SIG-M5 (cell line): ENCODE measurements around the gene LDHD.

Experiments used
- DNase-seq: peaks from one replicate; lab custom pipeline; 2025; lab: John Stamatoyannopoulos, UW

The LDHD gene

GRCh38 chr16:75079346-75079926, 37.1 kb downstream of the LDHD start:
- no peak for DNase-seq

DNA sequence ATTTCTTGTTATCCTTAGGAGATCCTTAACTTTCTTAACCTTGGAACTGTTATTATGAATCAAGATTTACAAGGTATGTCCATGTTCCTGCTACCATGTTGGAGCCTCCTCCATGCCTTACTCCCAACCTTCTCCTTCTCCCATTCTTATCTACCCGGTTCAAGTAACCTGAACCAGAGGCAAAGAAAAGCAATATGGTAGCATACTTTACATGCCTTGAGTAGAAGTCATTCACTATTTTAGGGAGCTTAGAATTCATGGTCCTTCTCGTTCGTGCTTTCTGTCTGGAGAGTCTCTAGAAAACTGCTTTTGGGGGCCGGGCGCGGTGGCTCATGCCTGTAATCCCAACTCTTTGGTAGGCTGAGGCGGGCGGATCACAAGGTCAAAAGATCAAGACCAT, 37.7 kb downstream of the LDHD start:
- no peak for DNase-seq

DNA sequence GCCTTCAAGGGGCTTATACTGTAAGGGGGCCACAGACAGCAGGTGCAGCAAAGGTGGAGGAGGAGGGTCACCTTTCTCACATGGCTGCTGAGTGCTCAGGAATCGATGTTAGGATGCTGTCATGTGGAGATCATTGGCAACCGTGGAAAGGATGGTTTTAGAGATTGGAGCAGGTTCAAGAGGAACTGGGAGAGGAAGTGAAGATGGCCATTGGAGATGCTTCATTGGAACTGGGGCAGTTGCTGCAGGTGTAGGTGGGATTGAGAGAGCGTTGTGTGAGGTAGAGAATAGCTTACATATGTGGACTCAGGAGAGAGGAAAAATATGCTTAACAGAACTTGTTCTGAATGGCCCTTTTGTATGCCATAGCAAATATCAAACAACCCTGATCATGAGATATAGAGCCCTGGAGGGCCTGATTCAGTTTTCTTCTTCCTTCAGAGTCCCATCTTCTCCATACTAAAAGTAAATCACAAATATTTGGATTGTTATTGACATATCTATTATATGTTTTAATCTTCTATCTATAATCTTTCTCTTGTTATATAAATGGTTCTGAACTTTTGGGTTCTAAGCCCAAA, 40.8 kb downstream of the LDHD start:
- no peak for DNase-seq

GRCh38 chr16:75074920-75075687, 41.5 kb downstream of the LDHD start:
- DNase-seq, result peak; percentile 52

- DNase-seq, result no peak
Observed at GRCh38 chr16:75074304-75074793, 42.2 kb downstream of the LDHD start.

GRCh38 chr16:75073545-75074303, 42.9 kb downstream of the LDHD start:
- no peak for DNase-seq

DNA sequence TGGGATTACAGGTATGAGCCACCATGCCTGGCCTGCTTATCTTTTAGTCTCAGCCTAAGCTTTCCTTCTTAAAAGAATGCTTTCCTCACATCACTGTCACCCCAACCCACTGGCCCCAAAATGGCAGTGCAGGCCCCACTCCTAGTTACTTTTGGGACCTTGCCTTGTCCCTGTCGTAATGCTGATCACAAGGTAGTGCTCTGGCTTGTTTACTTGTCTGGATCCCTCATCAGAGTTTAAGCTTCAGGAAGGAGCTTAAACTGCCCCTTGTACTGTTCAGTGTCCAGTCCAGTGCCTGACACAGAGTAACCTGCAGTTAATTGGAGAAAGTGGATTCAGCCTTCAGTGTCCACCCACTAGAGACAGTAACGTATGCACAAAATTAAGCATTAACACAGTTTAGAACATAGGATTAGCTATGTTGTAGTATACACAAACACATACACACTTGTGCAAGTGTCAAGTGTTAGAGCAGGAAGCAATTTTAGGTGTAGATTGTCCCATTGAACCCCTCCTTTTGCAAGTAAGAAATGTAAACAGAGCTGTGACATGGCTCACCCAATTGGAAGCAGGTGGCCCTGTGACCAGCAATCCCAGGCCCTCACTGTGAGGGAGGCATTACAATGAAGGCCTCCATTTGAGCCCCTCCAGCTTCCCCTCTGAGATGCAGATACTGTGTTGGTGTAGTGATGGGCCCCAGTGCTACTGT, 44.2 kb downstream of the LDHD start:
- DNase-seq, result no peak

DNA sequence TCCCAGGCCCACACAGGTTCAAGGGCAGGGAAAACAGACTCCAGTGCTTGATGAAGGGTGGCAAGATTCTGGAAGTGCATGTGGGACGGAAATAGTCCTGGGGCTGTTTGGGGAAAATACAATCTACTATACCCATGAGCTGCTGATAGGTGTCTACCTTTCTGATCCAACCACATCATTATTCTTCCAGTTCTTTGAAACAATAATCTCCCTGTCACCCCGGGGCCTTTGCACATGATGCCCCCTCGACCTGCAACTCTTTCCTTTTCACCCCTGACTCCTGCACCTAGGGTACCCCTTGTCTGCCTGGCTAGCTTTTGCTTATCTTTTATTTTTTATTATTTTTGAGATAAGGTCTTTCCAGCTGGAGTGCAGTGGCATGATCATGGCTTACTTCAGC, 45.0 kb downstream of the LDHD start:
- DNase-seq, result no peak

- no peak for DNase-seq
Observed at GRCh38 chr16:75070012-75070841, 46.4 kb downstream of the LDHD start.

DNA sequence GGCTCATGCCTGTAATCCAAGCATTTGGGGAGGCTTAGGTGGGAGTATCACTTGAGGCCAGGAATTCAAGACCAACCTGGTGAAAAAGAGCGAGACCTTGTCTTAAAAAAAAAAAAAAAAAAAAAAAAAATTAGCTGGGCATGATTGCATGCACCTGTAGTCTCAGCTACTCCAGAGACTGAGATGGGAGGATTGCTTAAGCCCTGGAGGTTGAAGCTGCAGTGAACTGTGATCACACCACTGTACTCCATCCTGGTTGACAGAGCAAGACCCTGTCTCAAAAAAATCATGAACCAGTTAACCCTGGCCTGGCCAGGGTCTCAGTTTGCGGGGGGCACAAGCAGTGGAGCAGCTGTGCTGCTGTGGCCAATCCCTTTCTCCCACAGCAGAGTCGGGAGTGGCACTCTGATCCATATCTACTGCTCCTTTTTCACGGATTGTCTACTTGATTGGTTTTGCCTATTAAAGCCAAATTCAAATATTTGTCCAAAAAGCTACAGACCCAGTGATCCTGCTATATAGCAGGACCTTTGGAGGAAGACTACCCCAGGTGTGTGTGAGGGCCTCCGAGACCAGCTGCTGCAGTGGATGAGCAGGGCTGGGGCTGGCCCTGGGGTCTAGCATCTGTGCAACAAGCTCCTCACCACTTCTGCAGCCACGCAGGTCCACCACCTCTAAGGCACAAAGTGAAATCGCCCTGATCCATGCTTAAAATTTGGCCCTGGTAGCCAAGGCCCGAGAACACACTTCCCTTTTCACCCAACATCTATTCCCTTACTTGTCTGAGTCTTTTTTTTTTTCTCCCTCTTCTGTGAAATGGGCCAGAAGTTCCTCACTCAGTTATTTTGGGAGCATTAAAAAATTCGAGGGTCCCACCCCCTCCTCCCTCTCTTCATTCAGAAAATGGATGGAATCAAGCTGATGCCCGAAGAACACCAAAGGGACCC, 48.2 kb downstream of the LDHD start:
- no peak for DNase-seq

DNA sequence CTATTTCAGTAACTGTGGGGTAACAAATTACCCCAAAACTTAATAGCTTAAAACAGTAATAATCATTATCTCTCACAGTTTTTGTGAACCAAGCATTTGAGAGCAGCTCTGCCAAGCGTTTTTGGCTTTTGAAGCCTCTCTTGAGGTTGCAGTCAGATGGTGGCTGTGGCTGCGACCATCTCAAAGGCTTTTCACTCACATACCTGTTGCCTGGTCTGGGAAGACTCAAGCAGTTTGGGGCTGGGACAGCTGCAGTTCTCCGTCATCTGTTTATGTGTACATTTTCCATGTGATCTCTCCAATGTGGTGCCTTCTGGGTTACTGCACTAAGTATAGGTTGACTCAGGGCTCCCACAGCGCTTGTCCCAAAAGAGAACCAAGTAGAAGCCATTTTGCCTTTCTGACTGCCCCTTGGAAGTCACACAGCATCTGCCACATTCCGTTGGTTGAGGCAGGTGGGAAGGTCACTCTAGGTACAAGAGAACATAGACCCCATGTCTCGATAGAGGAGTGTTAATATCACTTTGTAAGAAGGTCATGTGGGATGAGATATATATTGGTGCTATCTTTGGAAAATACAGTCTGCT, 49.6 kb downstream of the LDHD start:
- DNase-seq, result no peak

GRCh38 chr16:75065521-75066149, 50.9 kb downstream of the LDHD start:
- no peak for DNase-seq

DNA sequence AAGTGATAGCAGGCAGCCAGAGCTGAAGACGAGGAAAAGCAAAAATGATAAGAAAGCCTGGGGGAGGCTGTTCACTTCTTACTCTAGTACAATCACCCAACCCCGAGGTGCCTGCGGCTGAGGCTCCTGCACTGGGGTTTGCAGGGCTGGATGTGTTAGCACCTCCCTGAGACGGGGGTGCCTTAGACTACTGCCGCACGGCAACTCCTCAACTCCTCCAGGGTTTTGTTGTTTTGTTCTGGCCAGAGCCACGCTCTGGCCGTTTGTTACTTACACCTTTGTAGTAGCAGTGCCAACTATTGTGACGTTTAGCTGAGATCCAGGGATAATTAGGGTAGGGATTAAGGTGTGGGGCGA, 51.5 kb downstream of the LDHD start:
- DNase-seq, result no peak

- DNase-seq, result peak; percentile 75
Observed at GRCh38 chr16:75064403-75065148, 52.0 kb downstream of the LDHD start.

- no peak for DNase-seq
Observed at GRCh38 chr16:75063549-75064088, 53.0 kb downstream of the LDHD start.

- no peak for DNase-seq
Observed at GRCh38 chr16:75062976-75063346, 53.6 kb downstream of the LDHD start.

- no peak for DNase-seq
Observed at GRCh38 chr16:75062135-75062975, 54.2 kb downstream of the LDHD start.
